ENCODE measurements around the gene FUBP1.
"Not testable (repeated sequence)": the region's sequence is repeated elsewhere in the genome, so short reads cannot be mapped to it uniquely, and the experiment has no call there.

The FUBP1 gene

DNA sequence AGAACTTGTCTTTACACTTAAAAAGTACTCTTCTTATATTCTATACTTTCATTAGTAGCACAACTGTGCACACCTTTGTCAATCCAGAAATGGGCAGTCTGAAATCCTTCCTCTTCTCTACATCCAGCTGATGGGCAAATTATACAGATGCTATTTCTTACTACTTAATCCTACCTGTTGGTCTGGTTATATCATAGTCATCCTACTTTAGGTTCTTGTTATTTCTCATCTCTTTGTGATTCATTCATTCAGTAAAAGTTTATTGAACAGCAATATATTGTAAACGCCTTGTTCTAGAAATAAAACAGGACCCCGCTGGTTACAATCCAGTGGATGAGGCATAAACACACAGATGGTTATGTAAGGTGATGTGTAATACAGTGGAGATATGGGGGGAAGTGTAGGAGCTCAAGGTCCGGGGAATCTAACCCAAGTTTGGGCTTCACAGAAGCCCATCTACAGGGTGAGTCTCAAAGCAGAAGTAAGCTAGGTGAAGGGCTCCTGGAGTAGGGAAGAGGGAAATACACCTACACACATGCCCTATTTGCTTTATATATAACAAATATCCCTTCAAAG is 11.8 kb upstream of the FUBP1 start:
- DNase-seq (ENCODE audit: low read depth in 2 of 3, low spot score in 2 of 3), result no peak

DNA sequence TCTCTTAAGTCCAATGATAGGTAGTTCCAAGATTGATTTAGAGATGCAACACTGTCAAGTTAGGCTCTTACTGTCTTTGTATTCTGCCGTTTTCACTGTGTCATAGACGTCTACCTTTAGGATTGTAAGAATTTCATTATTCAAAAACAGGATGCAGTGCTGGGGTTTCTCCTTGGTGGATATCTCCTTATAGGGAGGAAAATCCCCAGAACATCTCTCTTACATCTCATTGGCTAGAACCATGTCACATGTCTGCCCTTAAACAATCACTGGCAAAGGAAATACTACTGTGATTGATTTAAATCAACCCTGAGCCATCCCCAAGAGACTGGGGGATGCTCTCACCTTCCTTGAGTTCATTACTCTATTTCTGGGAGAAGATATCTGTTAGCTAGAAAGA is 10.9 kb upstream of the FUBP1 start:
- no peak for DNase-seq (ENCODE audit: low read depth in 2 of 3, low spot score in 2 of 3)

DNA sequence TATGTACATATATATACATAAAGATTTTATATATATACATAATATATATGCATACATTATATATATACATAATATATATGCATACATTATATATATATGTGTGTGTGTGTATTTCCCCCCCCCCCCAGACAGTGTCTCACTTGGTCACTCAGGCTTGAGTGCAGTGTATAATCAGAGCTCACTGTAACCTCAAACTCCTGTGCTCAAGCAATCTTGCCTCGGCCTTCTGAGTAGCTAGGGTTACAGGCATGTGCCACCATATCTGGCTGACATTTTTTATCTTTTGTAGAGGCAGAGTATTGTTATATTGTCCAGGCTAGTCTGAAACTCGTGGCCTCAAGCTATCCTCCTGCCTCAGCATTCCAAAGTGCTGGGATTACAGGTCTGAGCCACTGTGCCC is 9.0 kb upstream of the FUBP1 start:
- no peak for DNase-seq (ENCODE audit: low read depth in 2 of 3, low spot score in 2 of 3)

DNA sequence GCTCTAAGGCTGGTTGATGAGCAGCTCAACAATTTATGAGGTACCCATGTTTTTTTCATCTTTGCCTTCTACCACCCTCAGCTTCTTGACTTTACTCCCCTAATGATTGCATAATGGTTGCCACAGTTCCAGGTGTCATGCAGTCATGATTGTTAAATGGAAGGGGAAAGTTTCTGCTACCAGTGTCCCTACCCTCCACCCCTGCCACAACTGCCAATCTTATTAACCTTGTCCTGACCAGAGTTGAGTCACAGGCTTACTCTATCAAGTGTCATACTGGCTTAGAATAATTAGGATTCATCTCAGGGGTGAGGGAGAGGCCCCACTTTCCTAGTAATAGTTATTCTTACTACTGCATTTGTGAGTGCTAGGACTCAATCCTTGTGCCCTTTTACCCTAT is 7.9 kb upstream of the FUBP1 start:
- DNase-seq (ENCODE audit: low read depth in 2 of 3, low spot score in 2 of 3), result no peak

DNA sequence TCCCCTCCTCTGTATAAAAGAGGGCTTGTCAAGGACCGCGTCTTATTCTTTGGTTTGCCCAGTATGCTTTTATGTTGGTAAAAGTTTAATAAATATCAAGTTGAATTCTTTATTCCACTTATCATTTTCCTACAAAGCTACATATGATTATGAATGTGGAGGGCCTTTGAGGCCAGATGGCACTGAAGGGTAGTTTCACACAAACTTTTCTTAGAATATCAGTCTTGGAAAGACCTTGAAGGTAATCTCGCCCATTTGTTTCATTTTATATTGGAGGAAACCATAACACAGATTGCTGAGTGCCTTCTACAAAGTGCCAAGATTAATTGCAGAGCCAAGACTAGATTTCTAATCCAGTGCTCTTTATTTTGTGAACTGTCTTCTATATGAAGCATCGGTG is 5.8 kb upstream of the FUBP1 start:
- DNase-seq (ENCODE audit: low read depth in 2 of 3, low spot score in 2 of 3), result no peak

DNA sequence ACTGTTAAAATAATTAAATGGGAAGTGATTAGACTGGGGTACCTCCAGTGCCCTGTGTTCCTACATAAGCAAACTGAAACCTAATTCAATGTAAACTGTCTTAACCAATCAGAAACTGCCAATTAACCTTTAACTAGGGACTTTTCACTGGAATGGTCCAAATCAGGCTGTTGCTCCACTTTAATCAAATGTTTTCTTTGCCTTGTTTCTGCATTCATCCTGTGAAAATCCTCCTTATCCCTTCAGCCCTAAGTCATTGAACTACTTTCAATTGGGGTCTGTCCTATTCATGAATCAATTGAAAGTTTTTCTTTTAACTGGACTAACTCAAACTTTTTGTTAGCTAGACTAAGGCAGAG is 5.1 kb upstream of the FUBP1 start:
- DNase-seq (ENCODE audit: low read depth in 2 of 3, low spot score in 2 of 3), result no peak

DNA sequence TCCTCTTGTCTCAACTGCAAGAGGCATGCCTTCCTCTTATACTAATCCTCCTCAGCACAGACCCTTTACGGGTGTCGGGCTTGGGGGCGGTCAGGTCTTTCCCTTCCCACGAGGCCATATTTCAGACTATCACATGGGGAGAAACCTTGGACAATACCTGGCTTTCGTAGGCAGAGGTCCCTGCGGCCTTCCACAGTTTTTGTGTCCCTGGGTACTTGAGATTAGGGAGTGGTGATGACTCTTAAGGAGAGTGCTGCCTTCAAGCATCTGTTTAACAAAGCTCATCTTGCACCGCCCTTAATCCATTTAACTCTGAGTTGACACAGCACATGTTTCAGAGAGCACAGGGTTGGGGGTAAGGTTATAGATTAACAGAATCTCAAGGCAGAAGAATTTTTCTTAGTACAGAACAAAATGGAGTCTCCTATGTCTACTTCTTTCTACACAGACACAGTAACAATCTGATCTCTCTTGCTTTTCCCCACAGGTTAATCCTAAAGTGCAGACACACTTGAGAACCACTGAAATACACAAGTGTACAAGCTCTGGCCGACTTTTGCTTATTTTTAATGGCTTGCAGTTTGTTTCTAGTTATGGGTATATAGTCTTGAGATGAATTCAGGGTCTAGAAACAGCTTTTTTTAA is 4.6 kb upstream of the FUBP1 start:
- not testable (repeated sequence) for DNase-seq (ENCODE audit: low read depth in 2 of 3, low spot score in 2 of 3)

DNA sequence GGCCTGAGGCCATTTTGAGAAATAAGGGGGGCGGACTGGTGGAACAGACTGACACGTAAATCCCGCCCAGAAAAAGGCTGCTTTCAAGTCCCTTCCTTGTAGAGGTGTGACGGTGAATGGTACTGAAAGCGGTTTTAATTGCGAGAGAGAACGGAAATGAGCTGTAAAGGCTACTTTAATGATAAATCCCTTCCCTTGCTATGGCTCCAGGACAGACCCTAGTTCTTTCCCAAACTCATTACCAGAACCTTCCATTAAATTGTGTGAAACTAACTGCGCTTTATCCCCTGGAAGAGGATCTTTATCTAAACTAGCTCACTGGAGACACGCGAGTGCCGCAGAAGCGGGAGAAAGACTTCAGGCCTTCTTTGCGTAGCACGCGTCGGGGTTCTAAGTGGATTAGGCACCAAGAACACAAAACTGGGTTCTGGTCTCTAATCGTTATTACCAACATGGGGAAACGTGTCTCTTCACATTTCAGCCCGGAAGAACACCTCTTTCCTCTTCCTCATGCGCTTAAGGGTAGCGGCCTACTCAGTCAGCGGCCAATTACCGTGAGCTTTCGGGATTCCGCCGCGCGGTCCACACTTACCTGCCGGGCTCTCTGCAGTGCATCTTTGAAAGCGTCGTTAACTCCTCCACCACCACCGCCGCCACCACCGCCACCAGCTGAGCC is 441 bp downstream of the FUBP1 start:
- DNase-seq (ENCODE audit: low read depth in 2 of 3, low spot score in 2 of 3), result peak in 2 of 3 experiments; percentile 34 to 52

DNA sequence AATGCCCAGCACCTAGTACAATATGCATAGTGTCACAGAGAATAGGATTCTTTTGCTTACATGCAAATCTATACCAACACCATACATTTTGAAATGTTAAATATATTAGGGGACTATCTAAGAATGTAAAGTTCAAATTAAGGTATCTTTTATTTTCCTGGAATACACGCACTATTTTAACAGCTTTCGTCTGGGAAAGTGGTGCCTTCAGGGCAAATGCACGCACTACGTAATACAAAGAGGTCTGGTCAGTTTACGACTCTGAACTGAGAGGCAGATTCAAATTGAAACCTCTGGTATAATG is 931 bp downstream of the FUBP1 start:
- DNase-seq (ENCODE audit: low read depth in 2 of 3, low spot score in 2 of 3), result no peak

DNA sequence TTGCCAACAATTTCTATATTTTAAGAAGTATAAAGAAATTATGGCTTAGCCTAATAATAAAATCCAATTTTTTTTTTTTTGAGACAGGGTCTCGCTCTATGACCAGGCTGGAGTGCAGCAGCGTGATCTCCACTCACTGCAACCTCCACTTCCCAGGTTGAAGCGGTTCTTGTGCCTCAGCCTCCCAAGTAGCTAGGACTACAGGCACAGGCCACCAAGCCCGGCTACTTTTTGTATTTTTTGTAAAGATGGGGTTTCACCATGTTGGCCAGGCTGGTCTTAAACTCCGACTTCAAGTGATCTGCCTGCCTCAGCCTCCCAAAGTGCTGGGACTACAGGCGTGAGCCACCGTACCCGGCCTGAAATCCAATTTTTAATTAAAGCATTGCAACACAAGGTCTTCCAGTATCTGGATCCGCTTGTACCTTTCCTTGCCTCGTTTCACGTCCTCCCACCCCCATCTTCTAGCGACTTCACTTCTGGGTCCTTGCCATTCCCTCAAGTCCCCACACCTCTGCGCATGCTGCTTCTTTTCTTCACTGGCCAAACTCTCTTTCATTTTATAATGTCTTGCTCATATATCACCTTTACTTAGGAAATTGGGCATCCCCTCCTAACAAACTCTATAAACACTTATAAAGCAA is 2.3 kb downstream of the FUBP1 start:
- DNase-seq (ENCODE audit: low read depth in 2 of 3, low spot score in 2 of 3), result no peak

DNA sequence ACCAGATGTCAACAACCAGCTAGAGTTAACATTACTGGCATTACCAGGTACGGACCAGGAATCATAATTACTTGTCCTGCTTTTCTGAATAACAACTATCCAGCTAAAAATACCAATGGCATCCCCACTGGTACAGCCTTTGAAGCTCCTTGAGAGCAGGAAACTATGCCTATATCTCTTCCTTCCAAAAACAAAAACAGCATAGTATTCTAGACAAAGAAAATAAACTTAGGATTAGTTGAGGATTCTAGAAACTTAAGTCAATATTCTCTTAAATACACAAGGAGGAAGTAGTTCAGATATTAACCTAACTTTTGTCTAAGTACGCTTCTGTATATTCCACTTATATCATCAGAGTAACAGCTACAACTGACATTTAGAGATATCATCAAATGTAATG is 3.0 kb downstream of the FUBP1 start:
- DNase-seq (ENCODE audit: low read depth in 2 of 3, low spot score in 2 of 3), result no peak

DNA sequence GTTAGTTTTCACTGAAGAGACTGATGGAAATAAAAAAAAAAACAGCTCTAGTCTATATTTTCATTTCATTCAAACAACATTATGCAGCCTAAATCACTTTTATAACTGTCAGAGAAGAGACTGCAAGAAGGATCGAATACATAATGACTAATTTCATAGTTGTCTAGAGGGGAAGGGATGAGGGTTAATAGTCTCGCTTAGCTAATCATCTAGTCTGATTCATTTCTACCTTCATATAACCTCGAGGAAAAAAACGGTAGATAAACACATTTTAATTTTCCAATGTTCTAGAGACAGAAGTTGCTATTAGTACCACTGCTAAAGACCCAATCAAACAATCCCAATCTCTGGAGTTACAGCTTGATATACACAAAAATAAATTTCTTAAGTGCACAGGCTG is 3.5 kb downstream of the FUBP1 start:
- DNase-seq (ENCODE audit: low read depth in 2 of 3, low spot score in 2 of 3), result no peak

DNA sequence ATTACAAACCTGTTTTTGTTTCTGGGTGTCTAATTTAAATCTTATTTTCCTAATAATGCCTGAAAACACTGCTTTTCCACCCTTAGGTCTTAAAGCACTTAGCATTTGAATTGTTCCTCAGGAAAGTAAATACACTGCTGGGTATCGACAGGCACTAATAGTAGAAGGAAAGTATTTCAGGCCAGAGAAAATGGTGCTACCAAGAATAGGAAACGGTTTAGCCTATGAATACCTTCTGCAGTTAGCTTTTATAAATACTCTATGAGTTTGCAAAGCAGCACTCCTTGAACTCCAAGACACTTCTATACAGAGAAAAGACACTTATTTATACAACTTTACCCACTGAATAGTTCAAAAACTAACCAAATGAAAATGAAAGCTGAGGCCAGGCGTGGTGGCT is 6.8 kb downstream of the FUBP1 start:
- no peak for DNase-seq (ENCODE audit: low read depth in 2 of 3, low spot score in 2 of 3)

DNA sequence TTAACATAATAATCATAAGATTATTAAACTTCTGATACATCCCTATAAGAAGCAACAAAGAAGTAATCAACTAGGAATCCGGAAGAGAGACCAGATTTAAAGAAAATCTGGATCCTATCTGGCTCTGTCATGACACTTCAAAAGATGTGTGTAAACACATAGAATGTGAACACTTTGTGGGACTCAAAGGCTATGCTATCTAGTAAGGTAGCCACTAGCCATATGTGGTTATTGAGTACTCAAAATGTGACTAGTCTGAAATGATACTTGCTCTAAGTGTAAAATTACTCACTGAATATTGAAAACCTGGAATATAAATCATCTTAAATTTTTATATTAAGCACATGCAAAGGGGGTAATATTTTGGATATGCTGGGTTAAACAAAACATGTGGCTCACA is 8.7 kb downstream of the FUBP1 start:
- no peak for DNase-seq (ENCODE audit: low read depth in 2 of 3, low spot score in 2 of 3)

DNA sequence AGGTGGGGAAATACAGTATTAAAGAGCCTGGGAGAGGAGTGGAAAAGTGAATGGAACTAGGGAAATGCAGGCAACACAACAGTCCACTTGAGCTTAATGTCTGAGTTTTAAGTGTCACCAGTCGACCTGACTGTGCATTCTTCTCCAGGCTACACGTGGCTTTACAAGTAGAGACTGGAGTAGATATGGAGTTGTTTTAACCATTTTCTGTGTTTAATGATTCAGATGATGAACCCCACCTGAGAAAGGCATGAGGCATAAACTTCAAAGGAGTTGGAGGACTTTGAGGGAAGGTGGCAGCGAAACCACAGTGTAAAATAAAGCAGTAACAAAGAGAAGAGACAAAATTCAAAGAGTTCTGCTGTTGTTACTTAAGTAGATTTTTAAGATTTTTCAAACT is 12.6 kb downstream of the FUBP1 start:
- DNase-seq (ENCODE audit: low read depth in 2 of 3, low spot score in 2 of 3), result no peak

DNA sequence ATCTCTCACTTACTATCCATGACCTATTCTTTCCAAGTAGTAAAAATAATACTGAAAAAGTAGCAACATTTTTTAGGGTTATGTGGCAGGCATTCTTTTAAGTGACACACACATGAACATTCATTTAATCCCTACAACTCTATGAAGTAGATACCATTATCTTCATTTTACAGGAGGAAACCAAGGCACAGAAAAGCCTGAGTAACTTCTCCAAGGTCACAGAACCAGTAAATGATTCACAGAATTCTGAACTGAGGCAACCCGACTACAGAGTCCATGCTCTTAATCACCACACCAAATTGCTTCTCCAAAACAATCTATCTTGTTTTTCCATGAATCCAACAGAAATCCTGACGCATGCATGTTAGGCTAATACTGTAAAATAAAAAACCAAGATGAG is 17.5 kb downstream of the FUBP1 start:
- DNase-seq (ENCODE audit: low read depth in 2 of 3, low spot score in 2 of 3), result no peak

DNA sequence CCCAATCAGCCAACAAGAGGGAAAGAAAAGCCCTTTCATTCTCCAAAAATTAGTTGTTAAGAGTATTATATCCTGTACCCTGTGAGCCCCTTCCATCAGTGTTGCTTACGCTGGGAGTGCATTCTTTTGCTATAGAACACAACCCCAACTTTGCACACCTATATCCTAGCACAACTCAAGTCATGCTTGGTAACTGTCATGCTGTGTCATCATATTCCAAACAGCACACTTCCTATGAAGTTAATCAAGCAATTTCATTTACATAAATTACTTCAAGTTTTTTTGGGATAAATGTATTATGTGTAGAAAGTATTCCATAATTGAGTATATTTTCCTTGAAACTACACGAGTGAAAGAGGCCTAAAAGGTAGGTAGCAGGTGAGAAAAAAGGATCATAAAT is 20.0 kb downstream of the FUBP1 start:
- no peak for DNase-seq (ENCODE audit: low read depth in 2 of 3, low spot score in 2 of 3)

DNA sequence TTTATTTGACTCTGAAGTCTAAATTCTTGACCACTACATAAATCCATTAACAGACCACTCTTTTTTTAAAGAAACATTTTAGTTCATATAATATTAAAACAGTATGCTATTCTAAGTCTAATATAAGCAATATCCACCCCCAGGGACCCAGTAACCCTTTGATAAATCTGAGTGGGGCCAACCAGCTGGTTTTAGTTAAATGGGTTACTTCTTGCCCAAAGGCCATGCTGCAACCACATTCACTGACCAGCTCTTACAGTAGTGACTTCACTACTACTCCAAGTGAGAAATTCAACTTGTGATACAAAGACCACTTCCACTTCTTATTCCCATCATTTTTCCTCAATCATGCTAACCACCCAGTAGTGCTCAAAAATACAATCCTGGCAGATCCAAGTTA is 20.5 kb downstream of the FUBP1 start:
- DNase-seq (ENCODE audit: low read depth in 2 of 3, low spot score in 2 of 3), result no peak

DNA sequence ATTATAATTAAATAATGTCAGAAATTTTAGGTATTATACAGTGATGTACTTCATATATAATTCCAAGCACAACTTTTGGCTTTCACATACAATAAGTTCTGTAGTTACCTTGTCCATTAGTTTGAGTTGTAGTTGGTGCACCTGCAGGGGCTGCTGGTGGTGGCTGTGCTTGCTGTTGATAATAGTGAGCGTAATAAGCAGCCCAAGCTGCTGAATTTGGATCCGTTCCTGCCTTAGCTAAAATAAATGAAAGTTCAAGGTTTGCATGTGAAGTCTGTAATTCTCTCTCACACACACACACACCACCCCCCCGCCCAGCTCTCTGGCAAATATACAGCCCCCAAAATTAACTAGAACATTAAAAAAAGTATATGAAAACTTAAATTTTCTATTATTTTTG is 22.4 kb downstream of the FUBP1 start:
- no peak for DNase-seq (ENCODE audit: low read depth in 2 of 3, low spot score in 2 of 3)

DNA sequence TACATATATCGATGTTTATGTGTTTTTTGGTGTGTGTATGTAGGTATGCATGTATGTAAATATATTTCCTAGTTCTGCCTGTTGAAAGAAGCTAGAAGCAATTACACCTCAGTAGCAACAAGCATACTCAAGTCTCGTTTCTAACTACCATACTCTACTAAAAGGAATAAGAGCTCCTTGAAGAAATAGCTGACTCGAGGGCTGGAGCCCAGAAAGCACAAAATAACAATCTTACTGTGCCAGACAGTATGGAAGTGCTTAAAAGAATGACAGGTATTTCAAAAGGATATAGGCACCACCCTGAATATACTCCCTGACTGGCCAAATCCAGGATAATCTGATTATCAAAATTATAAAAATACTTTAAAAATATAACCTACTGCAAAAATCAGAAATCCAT is 23.2 kb downstream of the FUBP1 start:
- no peak for DNase-seq (ENCODE audit: low read depth in 2 of 3, low spot score in 2 of 3)

DNA sequence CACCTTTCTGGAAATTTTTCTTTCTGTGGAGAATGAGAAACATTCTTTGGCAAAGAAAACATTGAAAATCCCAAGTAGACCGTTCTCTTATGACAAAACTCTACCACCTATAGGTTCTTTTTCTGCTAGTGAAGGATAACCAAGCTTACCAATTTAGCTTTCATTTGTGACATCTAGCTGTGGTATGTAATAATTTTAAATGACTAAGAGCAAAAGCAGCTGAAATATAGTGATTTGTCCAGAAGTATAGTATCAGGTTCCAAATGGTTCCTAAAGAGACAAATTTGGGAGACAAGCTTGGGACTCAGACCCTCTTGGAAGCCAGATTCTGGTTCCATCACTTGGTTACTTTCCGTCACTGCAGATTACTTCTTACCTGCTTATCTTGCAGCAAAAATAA is 24.4 kb downstream of the FUBP1 start:
- no peak for DNase-seq (ENCODE audit: low read depth in 2 of 3, low spot score in 2 of 3)

DNA sequence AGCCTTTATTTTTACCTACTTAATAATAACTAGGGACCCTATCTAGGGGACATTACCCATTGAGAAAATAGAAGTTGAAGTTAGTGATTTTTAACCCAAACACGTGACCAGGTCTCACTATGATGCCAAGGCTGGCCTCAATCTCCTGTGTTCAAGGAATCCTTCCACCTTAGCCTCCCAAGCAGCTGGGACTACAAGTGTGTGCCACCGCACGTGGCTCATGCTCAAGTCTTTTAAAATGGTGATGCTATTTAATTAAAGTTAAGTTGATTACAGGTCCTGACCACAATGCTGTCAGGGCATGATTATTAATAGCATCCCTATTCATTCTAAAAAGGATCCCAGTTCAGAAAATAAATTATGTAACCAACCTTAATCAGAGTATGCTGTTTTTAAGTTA is 25.0 kb downstream of the FUBP1 start:
- no peak for DNase-seq (ENCODE audit: low read depth in 2 of 3, low spot score in 2 of 3)

DNA sequence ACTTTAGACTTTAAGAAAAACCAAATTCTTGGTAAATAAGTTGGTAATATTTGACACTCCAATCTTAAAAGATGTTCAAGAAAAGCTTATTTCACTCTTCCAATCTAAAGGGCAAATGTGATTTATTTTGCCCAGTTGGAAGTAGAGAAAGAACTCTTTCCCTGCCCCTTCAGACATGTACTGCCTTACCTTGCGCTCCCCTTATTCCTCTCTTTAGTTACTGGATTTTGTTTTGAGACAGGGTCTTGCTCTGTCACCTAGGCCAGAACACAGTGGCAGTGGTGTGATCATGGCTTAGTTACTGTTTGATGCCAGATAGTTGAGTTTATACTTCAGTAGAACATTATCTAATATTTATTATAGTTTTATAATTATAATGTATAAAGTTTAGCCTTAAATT is 27.5 kb downstream of the FUBP1 start:
- no peak for DNase-seq (ENCODE audit: low read depth in 2 of 3, low spot score in 2 of 3)

All from activated CD8-positive, alpha-beta memory T cell treated with anti-CD3 and anti-CD28 coated beads for 48 hours (primary cell).